GM21786 (cell line): ENCODE results near the gene GRIN2C.

Source experiments
- ATAC-seq: cut with Tn5 transposase; IDR thresholded peaks from one replicate; pipeline ENCODE4 v1.9.1; 2021; ENCODE audit not compliant: unreplicated experiment

The GRIN2C gene

GRCh38 chr17:74864866-74865395 is 5.2 kb upstream of the GRIN2C start:
- ATAC-seq: no peak

- no peak for ATAC-seq
Measured at GRCh38 chr17:74864297-74864865, 4.7 kb upstream of the GRIN2C start.

GRCh38 chr17:74863420-74864296 is 4.0 kb upstream of the GRIN2C start:
- ATAC-seq: no peak

- no peak for ATAC-seq
Measured at GRCh38 chr17:74862919-74863318, 3.2 kb upstream of the GRIN2C start.

DNA sequence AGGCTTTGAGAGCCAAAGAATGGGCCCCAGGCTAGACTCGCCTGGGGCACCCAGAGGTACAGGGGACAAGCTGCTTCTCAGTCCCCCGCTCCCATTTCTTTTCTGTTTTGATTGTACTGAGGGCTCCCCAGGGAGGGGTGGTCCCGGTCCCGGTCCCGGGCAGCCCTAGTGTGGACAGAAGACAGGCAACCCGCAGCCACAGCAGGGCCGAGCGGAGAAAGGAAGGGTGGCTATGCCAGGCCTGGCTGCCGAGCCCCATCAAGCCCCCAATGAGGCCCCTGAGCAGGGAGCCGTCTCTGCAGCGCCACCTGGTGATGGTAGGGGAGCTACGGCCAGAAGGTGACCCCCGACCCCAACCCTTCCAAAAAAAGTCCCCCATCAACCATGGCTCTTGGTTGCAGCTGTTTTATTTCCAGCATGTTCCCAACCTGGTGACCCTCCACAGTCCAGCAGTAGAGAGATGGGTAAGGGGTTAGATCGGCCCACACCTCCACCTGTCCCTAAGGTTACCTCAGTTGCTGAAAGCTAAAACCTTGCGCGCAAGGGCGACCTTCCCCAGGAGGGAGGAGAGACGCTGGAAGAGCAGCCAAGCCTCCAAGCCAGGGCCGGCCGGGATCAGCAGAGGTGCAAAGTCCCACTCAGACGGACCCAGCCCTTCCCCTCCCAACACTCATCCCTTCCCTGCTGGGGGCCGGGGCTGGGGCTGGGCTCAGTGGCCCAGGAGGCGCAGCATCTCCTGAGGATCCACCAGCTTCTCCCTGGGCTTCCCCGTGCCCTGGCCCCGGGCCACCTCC is 2.6 kb upstream of the GRIN2C start:
- no peak for ATAC-seq

DNA sequence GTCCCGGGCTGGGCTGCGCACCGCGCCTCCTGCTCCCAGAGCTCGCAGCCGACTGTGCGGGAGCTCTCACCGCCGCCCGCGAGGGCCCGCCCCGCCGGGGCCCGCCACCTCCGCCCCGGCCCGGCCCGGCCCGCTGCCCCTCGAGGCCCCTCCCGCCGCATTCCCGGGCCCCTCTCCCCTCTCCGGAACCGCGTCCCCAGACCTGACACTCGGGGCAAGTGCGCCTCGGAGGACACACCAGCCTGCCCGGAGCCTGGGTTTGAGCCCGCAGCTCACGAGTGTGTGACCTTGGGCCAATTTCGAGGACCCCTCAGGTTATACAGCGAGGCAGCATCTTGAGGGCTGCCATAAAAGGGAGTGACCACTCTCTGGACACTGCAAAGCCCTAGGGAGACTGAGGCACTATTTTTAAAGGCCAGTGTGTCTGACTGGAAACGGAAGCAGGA is 2.0 kb upstream of the GRIN2C start:
- ATAC-seq: no peak

GRCh38 chr17:74860872-74861661 is 1.4 kb upstream of the GRIN2C start:
- ATAC-seq: no peak

DNA sequence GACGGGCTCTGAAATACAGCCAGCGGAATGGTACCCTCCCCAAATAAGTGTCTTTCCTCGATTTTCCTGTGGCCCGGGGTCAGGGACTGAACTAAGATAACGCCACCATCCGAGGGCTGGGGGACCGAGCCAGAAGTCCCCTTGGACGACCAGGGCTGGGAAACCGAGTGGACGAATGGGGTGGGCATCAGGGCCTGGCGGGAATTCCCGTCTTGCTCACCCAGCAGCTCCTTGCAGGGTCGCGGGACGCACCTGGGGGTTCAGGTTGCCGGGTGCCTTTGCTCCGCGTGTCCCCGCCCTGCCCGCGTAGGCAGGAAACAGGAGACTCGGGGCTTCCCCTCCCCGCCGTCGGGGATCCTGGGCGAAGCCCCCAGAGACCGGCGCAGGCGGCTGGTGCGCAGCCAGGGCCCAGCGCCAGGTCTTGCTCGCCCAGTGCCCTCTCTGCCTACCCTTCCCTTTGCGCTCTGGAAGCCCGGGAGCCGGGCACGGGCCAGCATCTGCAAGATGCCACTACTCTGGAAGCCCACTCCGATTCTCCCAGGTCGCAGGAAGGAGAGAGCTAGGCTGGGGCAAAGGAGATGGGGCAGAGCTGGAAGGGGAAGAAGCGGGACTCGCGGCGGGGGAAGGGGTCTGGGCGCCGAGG is 665 bp upstream of the GRIN2C start:
- ATAC-seq: no peak

- no peak for ATAC-seq
Measured at GRCh38 chr17:74858672-74859458, 820 bp downstream of the GRIN2C start.

- ATAC-seq: no peak
Measured at GRCh38 chr17:74857191-74857590, 2.5 kb downstream of the GRIN2C start.

DNA sequence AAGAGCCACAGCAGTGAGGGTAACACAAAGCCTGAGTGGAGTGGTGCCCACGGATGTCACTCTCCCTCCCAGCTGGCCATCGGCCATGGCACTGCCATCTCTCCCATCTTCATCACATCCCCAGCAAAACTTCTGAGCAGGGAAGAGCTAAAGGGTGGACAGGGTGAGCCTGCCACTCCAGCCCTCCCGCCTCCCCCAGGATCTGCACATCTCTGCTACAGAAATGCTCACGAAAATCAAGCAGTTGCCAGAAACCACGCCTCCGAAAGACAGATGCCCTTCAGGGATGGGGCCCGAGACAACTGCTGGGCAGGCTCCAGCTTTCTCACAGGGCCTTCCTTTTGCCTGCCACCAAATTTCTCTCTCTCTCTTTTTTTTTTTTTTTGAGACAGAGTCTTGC is 3.6 kb downstream of the GRIN2C start:
- ATAC-seq: no peak

GRCh38 chr17:74855323-74855722 is 4.4 kb downstream of the GRIN2C start:
- ATAC-seq: no peak

DNA sequence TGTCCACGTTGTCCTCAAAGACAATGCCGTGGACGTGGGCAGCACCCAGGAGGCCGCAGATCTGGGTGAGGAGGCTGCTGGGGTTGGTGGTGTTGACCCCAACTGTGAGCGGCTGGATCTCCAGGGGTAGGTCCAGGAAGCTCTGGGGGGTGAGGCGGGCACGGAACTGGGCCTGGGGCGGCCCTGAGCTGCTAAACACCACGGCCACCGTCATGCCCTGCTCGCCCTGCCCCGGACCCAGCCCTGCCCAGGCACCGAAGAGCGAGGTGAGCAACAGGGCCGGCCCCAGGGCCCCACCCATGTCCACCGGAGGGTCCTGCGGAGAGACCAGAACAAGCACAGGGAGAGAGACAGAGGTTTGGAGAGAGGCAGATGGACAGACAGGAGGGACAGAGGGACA is 4.9 kb downstream of the GRIN2C start:
- no peak for ATAC-seq

DNA sequence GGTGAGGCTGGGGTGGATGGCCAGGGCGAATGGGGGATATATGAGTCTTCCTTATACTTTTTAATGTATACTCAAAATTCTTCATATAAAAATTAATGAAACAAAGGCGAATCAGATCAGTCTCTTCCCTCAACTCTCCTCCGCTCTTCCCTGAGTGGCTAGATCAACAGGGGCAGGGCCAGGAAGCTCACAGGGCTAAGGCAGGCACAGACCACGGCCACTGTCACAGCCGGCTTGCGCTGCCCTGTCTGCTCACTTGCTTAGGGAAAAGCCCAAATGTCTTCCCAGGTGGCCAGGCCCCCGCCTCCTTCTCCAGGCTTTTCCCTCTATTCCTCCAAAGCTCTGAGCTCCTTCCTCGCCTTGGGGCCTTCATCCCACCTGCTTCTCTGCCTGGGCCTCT is 6.0 kb downstream of the GRIN2C start:
- ATAC-seq: no peak

- no peak for ATAC-seq
Measured at GRCh38 chr17:74853048-74853397, 6.7 kb downstream of the GRIN2C start.

GRCh38 chr17:74852237-74853047 is 7.2 kb downstream of the GRIN2C start:
- no peak for ATAC-seq

DNA sequence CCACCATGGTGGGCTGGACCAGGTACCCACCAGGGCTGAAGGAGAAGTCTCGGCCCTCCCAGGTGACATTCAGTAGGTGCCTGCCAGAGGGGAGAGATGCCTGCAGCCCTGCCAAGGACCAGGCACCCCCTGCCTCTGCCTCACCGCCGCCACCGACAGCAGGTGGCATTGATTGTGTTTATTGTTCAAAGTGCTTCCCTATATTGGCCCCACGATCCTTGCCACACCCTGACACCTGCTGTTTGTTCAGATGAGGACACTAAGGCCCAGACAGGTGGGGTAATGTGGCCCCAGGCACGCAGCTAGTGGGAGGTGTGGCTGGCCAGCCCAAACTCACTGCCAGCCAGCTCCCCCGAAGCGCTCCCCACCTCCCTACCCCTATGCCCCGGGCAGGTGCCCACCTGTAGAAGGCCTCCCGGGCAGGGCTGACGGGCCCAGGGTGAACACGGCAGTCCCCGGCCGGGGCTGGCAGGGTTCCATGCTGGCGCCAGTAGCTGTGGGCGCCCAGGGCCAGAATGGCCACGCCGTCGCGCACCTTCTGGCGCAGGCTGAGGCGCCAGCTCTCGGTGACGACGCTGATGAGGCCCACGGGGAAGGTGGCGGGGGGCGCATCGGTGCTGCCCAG is 8.0 kb downstream of the GRIN2C start:
- no peak for ATAC-seq

DNA sequence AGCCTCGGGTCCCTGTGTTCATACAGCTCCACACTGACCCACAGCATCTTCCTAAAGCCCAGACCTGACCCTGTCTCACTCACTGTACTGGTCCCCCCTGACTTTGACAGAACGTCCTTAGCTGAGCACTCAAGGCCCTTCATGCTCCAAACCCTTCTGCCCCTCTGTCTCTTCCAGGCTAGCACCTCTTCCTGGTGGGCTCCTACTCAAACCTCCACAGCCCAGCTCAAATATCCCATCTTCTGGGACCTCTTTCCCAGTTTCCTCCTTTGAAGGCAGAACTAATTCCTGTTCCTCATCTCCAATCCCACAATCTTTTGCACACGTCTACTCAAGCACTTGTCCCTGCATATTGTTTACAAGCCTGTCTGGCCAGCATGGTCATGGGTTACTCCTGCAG is 8.8 kb downstream of the GRIN2C start:
- ATAC-seq: no peak
